HepG2 (cell line): Measurements from ENCODE around the gene CDK18. TPM values are rescaled to one million over a fixed set of nuclear protein-coding genes. Genes with fewer than 3 reads are reported as not detected.

ENCODE experiments used
- ARHGAP35 ChIP-seq: sonication (generic); formaldehyde crosslinking; IDR thresholded peaks from 2 replicates; pipeline ENCODE4 v1.9.0; 2022; ENCODE audit warnings: mild to moderate bottlenecking, inconsistent platforms, moderate library complexity, missing genetic modification reagents, borderline replicate concordance
- DMTF1 ChIP-seq: sonication (generic); formaldehyde crosslinking; IDR thresholded peaks from 2 replicates; pipeline ENCODE4 v1.4.0; 2020; ENCODE audit warnings: mild to moderate bottlenecking, missing genetic modification reagents
- HINFP ChIP-seq: sonication (generic); formaldehyde crosslinking; IDR thresholded peaks from 2 replicates; pipeline ENCODE4 v1.4.0; 2020; ENCODE audit warnings: low read depth, mild to moderate bottlenecking, missing genetic modification reagents
- KIAA2018 ChIP-seq: sonication (generic); formaldehyde crosslinking; IDR thresholded peaks from 2 replicates; pipeline ENCODE4 v1.5.0; 2020; ENCODE audit warnings: mild to moderate bottlenecking, missing genetic modification reagents, borderline replicate concordance
- RBM39 ChIP-seq: fragments of 200-400 bp; formaldehyde crosslinking; IDR thresholded peaks from one replicate; pipeline ENCODE4 v1.6.1; 2018; ENCODE audit warnings: antibody characterized with exemption, mild to moderate bottlenecking, low read depth, low read length; ENCODE audit not compliant: poor library complexity, severe bottlenecking
- SMC3 ChIP-seq: IDR thresholded peaks from 2 replicates; pipeline ENCODE4 v1.6.1; 2011; ENCODE audit warnings: low read length, improper control_type of control experiment
- SP4 ChIP-seq: sonication (generic); formaldehyde crosslinking; IDR thresholded peaks from 2 replicates; pipeline ENCODE4 v1.8.1; 2023; ENCODE audit warnings: mild to moderate bottlenecking, missing genetic modification reagents
- YY1 ChIP-seq: IDR thresholded peaks from 2 replicates; pipeline ENCODE4 v1.6.1; 2011; ENCODE audit warnings: low read length, low read depth, moderate library complexity, mild to moderate bottlenecking; ENCODE audit not compliant: insufficient read depth, insufficient replicate concordance
- ZNF234 ChIP-seq: sonication (generic); formaldehyde crosslinking; conservative IDR thresholded peaks from 2 replicates; pipeline ENCODE4 v1.5.1; 2020; ENCODE audit warnings: mild to moderate bottlenecking, missing genetic modification reagents
- ZNF431 ChIP-seq: sonication (generic); formaldehyde crosslinking; IDR thresholded peaks from 2 replicates; pipeline ENCODE4 v1.9.0; 2022; ENCODE audit warnings: missing genetic modification reagents, low read depth, mild to moderate bottlenecking, borderline replicate concordance
- ZNF512B ChIP-seq: sonication (generic); formaldehyde crosslinking; IDR thresholded peaks from 2 replicates; pipeline ENCODE4 v1.5.1; 2020; ENCODE audit warnings: missing genetic modification reagents, mild to moderate bottlenecking, borderline replicate concordance
- ZNF674 ChIP-seq: sonication (generic); formaldehyde crosslinking; IDR thresholded peaks from 2 replicates; pipeline ENCODE4 v1.5.0; 2020; ENCODE audit warnings: low read depth, mild to moderate bottlenecking, missing genetic modification reagents
- polyA plus RNA-seq, 8 experiments: library from polyadenylated mRNA; depleted of rRNA in 3 of 8; stranded (reverse) in 7 of 8; unstranded in 1 of 8; fragments of >200 nt; fragmentation: Illumina TruSeq in 4 of 8; extraction: Trizol in 4 of 8; gene quantifications; 2 replicates each; pipeline versions ENCODE4 v1.2.1 to v1.2.3, GENCODE V29; 2011 to 2016; ENCODE audit warnings: low read depth in 4 of 8, missing spikeins in 1 of 8, mixed read lengths in 1 of 8; ENCODE audit not compliant: insufficient read depth in 1 of 8
- total RNA-seq, 5 experiments: library from RNA; depleted of rRNA; stranded (reverse); fragments of >200 nt; fragmentation: Illumina TruSeq; extraction: Trizol; gene quantifications; 2 replicates each; pipeline ENCODE4 v1.2.3, GENCODE V29; 2016; ENCODE audit warnings: low read depth in 1 of 5

CDK18 gene
- total and polyA plus RNA-seq, 2 of the 13 experiments (the other 11 are each of a cell fraction or from before 2014, with no cell fraction given), result 6.4 to 38.8 TPM

GRCh38 chr1:205458777-205459566 is 45.5 kb upstream of the CDK18 start (continued):
- TF ChIP-seq ZNF512B, result no peak
- no peak for TF ChIP-seq YY1
- TF ChIP-seq HINFP (CRISPR knock-in tag), result no peak
- TF ChIP-seq DMTF1 (CRISPR knock-in tag), result no peak
- no peak for TF ChIP-seq ZNF674
- no peak for TF ChIP-seq ZNF431 (CRISPR knock-in tag)
- TF ChIP-seq ARHGAP35, result no peak
- TF ChIP-seq KIAA2018, result no peak
- TF ChIP-seq SMC3, result no peak
- TF ChIP-seq RBM39, result no peak
- no peak for TF ChIP-seq ZNF234 (CRISPR knock-in tag)
- TF ChIP-seq SP4, result no peak
